HepG2 (cell line): ENCODE data around the gene SPAG9. TPM values are rescaled to one million over a fixed set of nuclear protein-coding genes. Genes with fewer than 3 reads are reported as not detected.

Source experiments
- ATAC-seq: fragments of 200-7000 bp; cut with Tn5 transposase; 3 replicates; pipeline ENCODE4 v1.9.1; 2020; ENCODE audit warnings: mild to moderate bottlenecking, moderate library complexity
- BruUV-seq: library from RNA; stranded (reverse); fragments of 400-500 nt; replicated peaks from 2 replicates; lab custom pipeline; 2021; lab: Mats Ljungman, UMichigan
- CTCF ChIA-PET: fragments of 300-600 bp; formaldehyde crosslinking; extraction: SDS; loops from one replicate; lab custom pipeline; 2021; ENCODE audit warnings: low total read pairs, inconsistent platforms, low intra/inter-chr PET ratio; lab: Yijun Ruan, JAX
- POLR2A ChIA-PET: fragments of 350-600 bp; sonication (Branson Sonifier 250); formaldehyde crosslinking; loops from one replicate; lab custom pipeline; 2020; ENCODE audit warnings: antibody characterized with exemption, inconsistent platforms; lab: Yijun Ruan, JAX
- DNase-seq: peaks from one replicate; pipeline ENCODE4 v3.0.0-alpha.2; 2015; ENCODE audit warnings: low spot score
- FAIRE-seq: peaks from 3 replicates; lab custom pipeline; 2011; peaks lifted over from hg19 to GRCh38; lab: Jason Lieb, UNC
- H2AFZ ChIP-seq: one replicate; pipeline ENCODE4 v1.6.1; 2011; ENCODE audit warnings: low read length, inconsistent platforms
- H3K27ac ChIP-seq: fragments of 300-600 bp; 3 replicates; pipeline ENCODE4 v1.8.0; 2011; ENCODE audit warnings: mixed run types, mild to moderate bottlenecking, mixed read lengths, low read length, inconsistent platforms; ENCODE audit not compliant: insufficient read depth; ENCODE audit errors: extremely low read length
- H3K27me3 ChIP-seq, 2 experiments: fragments of 200-600 bp in 1 of 2; 2 replicates in 1 of 2; 3 replicates in 1 of 2; pipeline versions ENCODE4 v1.6.0 to v1.8.0; 2011; ENCODE audit warnings: low read length in 2 of 2, mild to moderate bottlenecking in 2 of 2, moderate library complexity in 2 of 2, inconsistent platforms in 1 of 2; ENCODE audit not compliant: insufficient read depth in 2 of 2, control insufficient read depth in 1 of 2
- H3K36me3 ChIP-seq, 2 experiments: fragments of 200-600 bp in 1 of 2; replicated peaks in 1 of 2; 2 replicates in 1 of 2; 3 replicates in 1 of 2; pipeline versions ENCODE4 v1.5.1 to v1.8.0; 2011; ENCODE audit warnings: low read length in 2 of 2, inconsistent platforms in 1 of 2; ENCODE audit not compliant: insufficient read depth in 2 of 2, control insufficient read depth in 1 of 2
- H3K4me1 ChIP-seq: 2 replicates; pipeline ENCODE4 v1.5.1; 2012; ENCODE audit warnings: low read length, inconsistent platforms; ENCODE audit not compliant: insufficient read depth
- H3K4me2 ChIP-seq: 2 replicates; pipeline ENCODE4 v1.6.0; 2011; ENCODE audit warnings: low read depth, low read length, inconsistent platforms
- H3K4me3 ChIP-seq, 3 experiments: fragments of 200-600 bp in 1 of 3; sonication (generic), shearing (Covaris generic) in 1 of 3; replicated peaks in 1 of 3; 2 replicates each; pipeline ENCODE4 v1.5.1; 2011 to 2016; ENCODE audit warnings: low read length in 3 of 3, inconsistent platforms in 2 of 3, low read depth in 2 of 3, mild to moderate bottlenecking in 2 of 3, control low read depth in 1 of 3, mixed read lengths in 1 of 3; ENCODE audit not compliant: insufficient read depth in 1 of 3
- H3K79me2 ChIP-seq: one replicate; pipeline ENCODE4 v1.6.1; 2011; ENCODE audit warnings: low read length, inconsistent platforms; ENCODE audit not compliant: insufficient read depth
- H3K9ac ChIP-seq: 2 replicates; pipeline ENCODE4 v1.6.0; 2011; ENCODE audit warnings: mild to moderate bottlenecking, low read depth, low read length, inconsistent platforms; ENCODE audit not compliant: insufficient read depth
- H3K9me3 ChIP-seq: 2 replicates; pipeline ENCODE4 v1.5.1; 2012; ENCODE audit warnings: mild to moderate bottlenecking, low read length
- H4K20me1 ChIP-seq: 2 replicates; pipeline ENCODE4 v1.6.0; 2011; ENCODE audit warnings: inconsistent platforms, mild to moderate bottlenecking, low read length, moderate library complexity; ENCODE audit not compliant: insufficient read depth
- AGO1 ChIP-seq: fragments of 200-400 bp; formaldehyde crosslinking; IDR thresholded peaks from 2 replicates; pipeline ENCODE4 v1.6.1; 2017; ENCODE audit warnings: mild to moderate bottlenecking, low read depth, low read length, moderate library complexity; ENCODE audit not compliant: poor library complexity, severe bottlenecking
- BRCA1 ChIP-seq: sonication (generic); formaldehyde crosslinking; IDR thresholded peaks from 2 replicates; pipeline ENCODE4 v1.4.0; 2020; ENCODE audit warnings: missing genetic modification reagents
- CC2D1A ChIP-seq: sonication (generic); formaldehyde crosslinking; IDR thresholded peaks from 2 replicates; pipeline ENCODE4 v1.8.1; 2023; ENCODE audit warnings: mild to moderate bottlenecking, missing genetic modification reagents
- DNMT1 ChIP-seq: sonication (generic); formaldehyde crosslinking; IDR thresholded peaks from 2 replicates; pipeline ENCODE4 v1.5.1; 2020; ENCODE audit warnings: mild to moderate bottlenecking, missing genetic modification reagents
- GATA4 ChIP-seq: sonication (generic); IDR thresholded peaks from 2 replicates; pipeline ENCODE4 v1.6.1; 2016; ENCODE audit warnings: antibody characterized with exemption, low read depth, borderline replicate concordance
- KLF11 ChIP-seq: IDR thresholded peaks from 2 replicates; pipeline ENCODE4 v1.6.1; 2016; ENCODE audit warnings: missing compliant biosample characterization
- MEF2D ChIP-seq: sonication (generic); formaldehyde crosslinking; IDR thresholded peaks from 2 replicates; pipeline ENCODE4 v1.5.1; 2020; ENCODE audit warnings: mild to moderate bottlenecking, missing genetic modification reagents
- NFIB ChIP-seq: sonication (generic); formaldehyde crosslinking; IDR thresholded peaks from 2 replicates; pipeline ENCODE4 v1.9.0; 2021; ENCODE audit warnings: missing genetic modification reagents, mild to moderate bottlenecking, borderline replicate concordance
- NONO ChIP-seq, 2 experiments: fragments of 450-650 bp in 1 of 2; sonication (generic) in 1 of 2; formaldehyde crosslinking in 1 of 2; IDR thresholded peaks in 1 of 2; conservative IDR thresholded peaks in 1 of 2; 2 replicates each; pipeline versions ENCODE4 v1.6.1 to v1.8.0; 2017 to 2022; ENCODE audit warnings: mild to moderate bottlenecking in 1 of 2, missing genetic modification reagents in 1 of 2, moderate library complexity in 1 of 2
- PAX8 ChIP-seq: sonication (generic); formaldehyde crosslinking; IDR thresholded peaks from 2 replicates; pipeline ENCODE4 v1.8.0; 2022; ENCODE audit warnings: mild to moderate bottlenecking, missing genetic modification reagents, borderline replicate concordance
- PRPF4 ChIP-seq: fragments of 200-400 bp; formaldehyde crosslinking; IDR thresholded peaks from 2 replicates; pipeline ENCODE4 v1.6.1; 2016; ENCODE audit warnings: low read length, low read depth; ENCODE audit not compliant: poor library complexity, severe bottlenecking
- TBX2 ChIP-seq: sonication (generic); formaldehyde crosslinking; IDR thresholded peaks from 2 replicates; pipeline ENCODE4 v1.5.0; 2020; ENCODE audit warnings: missing genetic modification reagents, mild to moderate bottlenecking, borderline replicate concordance
- ZNF251 ChIP-seq: sonication (generic); formaldehyde crosslinking; IDR thresholded peaks from 2 replicates; pipeline ENCODE4 v1.9.0; 2021; ENCODE audit warnings: mild to moderate bottlenecking, missing genetic modification reagents
- ZSCAN20 ChIP-seq: sonication (generic); formaldehyde crosslinking; IDR thresholded peaks from 2 replicates; pipeline ENCODE4 v1.4.0; 2020; ENCODE audit warnings: missing genetic modification reagents, mild to moderate bottlenecking, borderline replicate concordance
- WGBS: methylation state at CpG from one replicate; pipeline ENCODE4 v1.1.6; 2017; ENCODE audit warnings: low lambda C conversion rate; 5-methylcytosine and 5-hydroxymethylcytosine counted together
- in situ Hi-C: cut with HindIII; loops from 2 replicates; pipeline ENCODE4 v1.10.0; 2017; ENCODE audit warnings: low pct_unique_long_range_greater_than_20kb; ENCODE audit not compliant: extremely low pct_ligation_motif_present
- intact Hi-C: fragments of 100-400 bp; cut with micrococcal nuclease; formaldehyde crosslinking; loops from one replicate; pipeline ENCODE4 v1.10.0; 2022; ENCODE audit not compliant: unreplicated experiment
- polyA plus RNA-seq, 8 experiments: library from polyadenylated mRNA; depleted of rRNA in 3 of 8; stranded (reverse) in 7 of 8; unstranded in 1 of 8; fragments of >200 nt; fragmentation: Illumina TruSeq in 4 of 8; extraction: Trizol in 4 of 8; gene quantifications; 2 replicates each; pipeline versions ENCODE4 v1.2.1 to v1.2.3, GENCODE V29; 2011 to 2016; ENCODE audit warnings: low read depth in 4 of 8, missing spikeins in 1 of 8, mixed read lengths in 1 of 8; ENCODE audit not compliant: insufficient read depth in 1 of 8
- total RNA-seq, 5 experiments: library from RNA; depleted of rRNA; stranded (reverse); fragments of >200 nt; fragmentation: Illumina TruSeq; extraction: Trizol; gene quantifications; 2 replicates each; pipeline ENCODE4 v1.2.3, GENCODE V29; 2016; ENCODE audit warnings: low read depth in 1 of 5
- TF ChIP-seq, protein P1 (sequence below): IDR thresholded peaks from 2 replicates; pipeline ENCODE4 v1.6.1; 2016; ENCODE audit warnings: missing biosample characterization, missing genetic modification reagents, low read depth

SPAG9 gene
- total and polyA plus RNA-seq, 2 of the 13 experiments (the other 11 are each of a cell fraction or from before 2014, with no cell fraction given): 43.2 to 78.6 TPM

DNA sequence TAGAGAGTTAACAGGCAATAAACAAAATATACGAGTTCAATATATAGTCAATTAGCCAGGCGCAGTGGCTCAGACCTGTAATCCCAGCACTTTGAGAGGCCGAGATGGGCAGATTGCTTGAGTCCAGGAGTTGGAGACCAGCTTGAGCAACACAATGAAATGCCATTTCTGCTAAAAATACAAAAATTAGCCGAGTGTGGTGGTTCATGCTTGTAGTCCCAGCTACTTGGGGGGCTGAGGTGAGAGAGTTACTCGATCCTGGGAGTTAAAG is 184.7 kb downstream of the SPAG9 start:
- H3K4me1 ChIP-seq: peaks cover 71% of the 10 kb centered on the region
- POLR2A ChIA-PET: interaction anchor here (1.5 to 4.0 kb wide), 4 partner anchors 9 to 70 kb away, joined by 3 to 42 read pairs (median 26); partner anchors contain the start of gene TOB1
- H3K9me3 ChIP-seq: no peaks in the 10 kb centered on the region
- FAIRE-seq: peak; percentile 40
- no peak for DNase-seq
- H3K4me3 ChIP-seq: no peak overlapping the region
- H3K36me3 ChIP-seq: no peaks in the 10 kb centered on the region
- CTCF ChIA-PET: no interaction called here
- H2AFZ ChIP-seq: no peak overlapping the region
- H3K27me3 ChIP-seq: no peaks in the 10 kb centered on the region
- no peaks in the 10 kb centered on the region for H3K79me2 ChIP-seq
- TF ChIP-seq MEF2D (CRISPR knock-in tag) (no peak), PRPF4 (no peak), PAX8 (CRISPR knock-in tag) (no peak), NONO (IDR thresholded peaks at IDR 0.05) (no peak), NONO (CRISPR knock-in tag; conservative IDR thresholded peaks at IDR 0.05) (no peak), CC2D1A (CRISPR knock-in tag) (no peak), DNMT1 (CRISPR knock-in tag) (no peak), ZSCAN20 (no peak)
- intact Hi-C loops: no loop called here
- 67% methylated on average over 5 of the region's 5 CpGs for WGBS
- in situ Hi-C loops: no loop called here
- no peak overlapping the region for H3K4me2 ChIP-seq
- no peak overlapping the region for H3K27ac ChIP-seq
- no TSS peak for BruUV-seq
- no peak overlapping the region for H3K9ac ChIP-seq
- no peaks in the 10 kb centered on the region for H4K20me1 ChIP-seq
- ATAC-seq: no peak

DNA sequence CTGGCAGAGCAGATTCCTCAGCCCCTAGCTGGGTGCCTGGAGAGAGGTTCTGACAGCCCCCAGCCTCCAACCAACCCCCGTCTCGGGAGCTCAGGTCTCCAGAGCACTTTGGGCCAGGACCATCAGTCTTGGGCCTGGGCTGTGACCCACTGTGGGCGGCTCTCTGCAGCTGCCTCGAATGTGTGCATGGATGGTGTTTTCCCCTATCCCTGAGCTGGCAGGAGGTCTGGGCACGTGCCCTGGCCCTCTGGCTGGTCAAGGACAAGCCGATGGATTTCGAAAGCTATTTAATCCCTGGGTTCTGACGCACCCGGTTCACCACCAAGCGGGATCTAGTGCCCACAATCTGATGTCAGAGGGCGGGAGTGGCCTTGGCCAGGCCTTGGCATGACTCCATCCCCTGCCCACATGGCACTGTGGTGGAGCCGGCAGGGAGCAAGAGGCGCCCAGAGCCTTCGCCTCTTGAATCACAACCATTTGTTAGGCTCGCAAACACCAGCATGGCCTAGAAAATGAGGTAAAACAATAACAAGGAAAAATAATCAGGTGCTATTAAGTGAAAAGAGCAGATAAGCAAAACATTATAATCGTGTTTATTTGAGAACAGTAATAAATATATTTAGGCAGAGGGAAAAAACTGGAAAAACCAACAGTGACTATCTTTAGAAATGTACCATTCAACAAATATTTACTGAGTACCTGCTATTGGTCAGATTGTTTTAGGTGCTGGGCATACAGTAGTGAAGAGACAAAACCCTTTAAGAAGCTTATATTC is 185.3 kb downstream of the SPAG9 start:
- Histone ChIP-seq H3K79me2 (no peaks in the 10 kb centered on the region), H3K27me3 (no peaks in the 10 kb centered on the region), H3K36me3 (no peaks in the 10 kb centered on the region), H3K9ac (no peak overlapping the region; the same call in 1 of the 2 replicates), H3K4me2 (no peak overlapping the region; the same call in 1 of the 2 replicates), H3K27ac (no peak overlapping the region), H3K4me1 (peaks cover 71% of the 10 kb centered on the region), H4K20me1 (no peaks in the 10 kb centered on the region), H2AFZ (no peak overlapping the region), H3K4me3 (no peak overlapping the region), H3K9me3 (no peaks in the 10 kb centered on the region)
- WGBS: 43% methylated on average over 12 of the region's 16 CpGs
- ChIA-PET POLR2A (interaction anchor here (1.0 to 4.0 kb wide), 5 partner anchors 9 to 80 kb away, joined by 3 to 42 read pairs (median 25); partner anchors contain the start of gene TOB1), CTCF (no interaction called here)
- in situ Hi-C loops: no loop called here
- intact Hi-C loops: no loop called here
- DNase-seq (peak; percentile 63), FAIRE-seq (no peak), ATAC-seq (no peak)
- BruUV-seq: no TSS peak
- TF ChIP-seq BRCA1 (CRISPR knock-in tag): no peak
- no peak for TF ChIP-seq KLF11 (CRISPR knock-in tag)
- no peak for TF ChIP-seq NFIB (CRISPR knock-in tag)
- no peak for TF ChIP-seq GATA4
- TF ChIP-seq, protein P1, sequence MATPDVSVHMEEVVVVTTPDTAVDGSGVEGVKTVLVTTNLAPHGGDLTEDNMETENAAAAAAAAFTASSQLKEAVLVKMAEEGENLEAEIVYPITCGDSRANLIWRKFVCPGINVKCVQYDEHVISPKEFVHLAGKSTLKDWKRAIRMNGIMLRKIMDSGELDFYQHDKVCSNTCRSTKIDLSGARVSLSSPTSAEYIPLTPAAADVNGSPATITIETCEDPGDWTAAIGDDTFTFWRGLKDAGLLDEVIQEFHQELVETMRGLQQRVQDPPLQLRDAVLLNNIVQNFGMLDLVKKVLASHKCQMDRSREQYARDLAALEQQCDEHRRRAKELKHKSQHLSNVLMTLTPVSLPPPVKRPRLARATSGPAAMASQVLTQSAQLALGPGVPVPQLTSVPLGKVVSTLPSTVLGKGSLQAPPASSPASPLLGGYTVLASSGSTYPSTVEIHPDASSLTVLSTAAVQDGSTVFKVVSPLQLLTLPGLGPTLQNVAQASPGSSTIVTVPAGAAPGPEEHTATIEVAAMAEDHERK (CRISPR knock-in tag): no peak
- no peak for TF ChIP-seq ZNF251
- peak; percentile 33 for TF ChIP-seq AGO1
- TF ChIP-seq TBX2: peak; percentile 66; the same call in 1 of the 2 replicates
